ENCODE results near the gene SSUH2.
"Not testable (repeated sequence)": the region's sequence is repeated elsewhere in the genome, so short reads cannot be mapped to it uniquely, and the experiment has no call there.

Gene SSUH2

DNA sequence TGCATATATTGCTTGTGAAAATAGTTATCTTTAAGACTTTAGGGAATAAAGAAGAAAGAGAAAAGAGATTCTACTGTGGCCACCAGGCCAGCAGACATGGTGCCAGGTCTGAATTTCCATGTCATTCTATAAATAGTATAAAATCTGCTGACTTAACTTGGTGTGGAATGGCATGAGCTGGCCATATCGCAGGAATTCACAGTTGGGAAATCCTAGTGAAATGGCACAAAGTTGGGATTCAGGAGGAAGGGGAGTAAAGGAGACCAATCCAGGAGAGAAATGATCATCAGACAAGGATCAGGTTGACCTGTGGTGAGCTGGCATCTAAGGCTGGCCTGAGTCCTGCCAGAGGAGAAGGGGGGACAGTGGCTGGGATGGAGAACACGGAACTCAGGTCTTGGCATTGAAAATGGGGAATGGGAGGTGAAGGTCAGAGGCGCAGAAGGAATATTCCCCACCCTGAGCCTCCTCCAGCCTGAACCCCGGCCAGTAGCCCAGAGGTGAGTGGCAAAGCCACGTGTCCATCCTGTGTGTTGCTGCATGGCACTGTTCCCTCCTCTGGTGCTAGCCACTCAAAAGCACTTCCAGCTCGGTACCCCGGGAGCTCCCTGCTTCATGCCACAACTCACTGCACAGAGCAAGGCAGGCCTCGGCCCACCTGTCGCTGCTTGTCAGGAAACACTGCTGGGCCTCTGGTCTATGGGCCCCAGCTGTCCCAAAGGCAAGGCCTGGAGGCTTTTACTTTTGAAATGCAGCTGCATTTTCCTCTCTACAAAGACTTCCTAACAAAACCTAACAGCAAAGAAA is 51.4 kb downstream of the SSUH2 start:
- H3K4me3 ChIP-seq (ENCODE audit: low read depth, low read length): no peak overlapping the region
- in situ Hi-C loops (cut with HindIII; ENCODE audit: low sequenced_read_pairs): no loop called here
- no peak for DNase-seq (ENCODE audit: low read depth)
- no peak for TF ChIP-seq CTCF (IDR thresholded peaks at IDR 0.05; ENCODE audit: low read depth, low read length, missing control alignments)

- in situ Hi-C loops (cut with HindIII; ENCODE audit: low sequenced_read_pairs): no loop called here
- no peak for TF ChIP-seq CTCF (IDR thresholded peaks at IDR 0.05; ENCODE audit: low read depth, low read length, missing control alignments)
- peak; percentile 86 for DNase-seq (ENCODE audit: low read depth)
- H3K4me3 ChIP-seq (ENCODE audit: low read depth, low read length): no peak overlapping the region
Observed at GRCh38 chr3:8589880-8590556, 54.6 kb downstream of the SSUH2 start.

GRCh38 chr3:8584661-8585060 is 59.9 kb downstream of the SSUH2 start:
- DNase-seq (ENCODE audit: low read depth): no peak
- no peak overlapping the region for H3K4me3 ChIP-seq (ENCODE audit: low read depth, low read length)
- in situ Hi-C loops (cut with HindIII; ENCODE audit: low sequenced_read_pairs): no loop called here
- TF ChIP-seq CTCF (IDR thresholded peaks at IDR 0.05; ENCODE audit: low read depth, low read length, missing control alignments): no peak

DNA sequence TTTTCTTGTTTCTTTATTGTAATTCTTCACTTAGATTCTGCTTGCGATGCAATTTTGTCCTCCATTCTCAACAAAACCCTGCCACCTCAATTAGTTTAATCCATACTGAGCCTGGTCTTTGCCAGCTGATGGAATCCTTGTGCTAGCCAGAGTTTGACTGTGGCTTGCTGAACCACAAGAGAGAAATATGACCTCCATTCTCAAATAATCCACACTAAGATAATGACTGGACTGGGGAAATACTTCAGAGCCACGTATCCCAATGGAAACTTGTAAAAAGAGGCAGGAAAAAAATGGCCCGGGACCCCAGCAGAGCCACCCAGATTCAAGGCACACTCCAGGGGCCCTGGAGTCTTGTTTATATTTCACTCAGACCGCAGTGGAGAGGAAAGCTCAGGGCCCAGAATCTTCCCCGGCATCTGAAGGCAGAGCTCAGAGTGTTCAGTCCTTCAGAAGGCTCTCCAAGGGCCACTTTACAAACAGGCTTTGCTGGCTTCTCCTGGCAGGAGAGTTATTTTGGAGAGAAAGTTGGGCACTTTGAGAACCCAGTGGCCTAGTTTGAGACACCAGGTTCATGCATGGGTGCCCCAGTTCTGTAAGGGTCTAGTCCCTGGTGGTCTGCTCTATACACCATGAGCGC is 62.7 kb downstream of the SSUH2 start:
- in situ Hi-C loops (cut with HindIII; ENCODE audit: low sequenced_read_pairs): no loop called here
- no peak for DNase-seq (ENCODE audit: low read depth)
- H3K4me3 ChIP-seq (ENCODE audit: low read depth, low read length): no peak overlapping the region
- TF ChIP-seq CTCF (IDR thresholded peaks at IDR 0.05; ENCODE audit: low read depth, low read length, missing control alignments): no peak

- H3K4me3 ChIP-seq (ENCODE audit: low read depth, low read length): no peak overlapping the region
- in situ Hi-C loops (cut with HindIII; ENCODE audit: low sequenced_read_pairs): no loop called here
- no peak for TF ChIP-seq CTCF (IDR thresholded peaks at IDR 0.05; ENCODE audit: low read depth, low read length, missing control alignments)
- DNase-seq (ENCODE audit: low read depth): no peak
Observed at GRCh38 chr3:8581373-8581772, 63.2 kb downstream of the SSUH2 start.

DNA sequence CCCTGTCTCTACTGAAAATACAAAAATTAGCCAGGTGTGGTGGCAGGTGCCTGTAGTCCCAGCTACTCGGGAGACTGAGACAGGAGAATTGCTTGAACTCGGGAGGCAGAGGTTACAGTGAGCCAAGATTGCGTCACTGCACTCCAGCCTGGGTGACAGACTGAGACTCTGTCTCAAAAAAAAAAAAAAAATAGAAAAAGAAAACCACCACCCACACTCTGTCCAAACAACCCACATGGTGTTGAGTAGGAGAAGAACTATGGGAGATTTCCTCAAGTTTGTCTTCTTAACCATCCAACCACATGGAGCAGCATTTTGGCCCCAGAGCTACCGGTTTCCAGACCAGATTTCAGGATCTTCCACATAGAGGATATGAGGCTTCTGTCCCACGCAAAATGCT is 64.2 kb downstream of the SSUH2 start:
- in situ Hi-C loops (cut with HindIII; ENCODE audit: low sequenced_read_pairs); H3K4me3 ChIP-seq (ENCODE audit: low read depth, low read length); DNase-seq (ENCODE audit: low read depth): not testable (repeated sequence)

GRCh38 chr3:8579943-8580342 is 64.7 kb downstream of the SSUH2 start:
- no peak for TF ChIP-seq CTCF (IDR thresholded peaks at IDR 0.05; ENCODE audit: low read depth, low read length, missing control alignments)
- H3K4me3 ChIP-seq (ENCODE audit: low read depth, low read length): no peak overlapping the region
- in situ Hi-C loops (cut with HindIII; ENCODE audit: low sequenced_read_pairs): no loop called here
- no peak for DNase-seq (ENCODE audit: low read depth)

All from astrocyte of the cerebellum (primary cell).